HEK293T (cell line): Measurements from ENCODE around the gene ATP2C1.

Source experiments
- CTCF ChIA-PET: fragments of 350-600 bp; formaldehyde crosslinking; extraction: SDS; loops from one replicate; lab custom pipeline; 2021; ENCODE audit warnings: antibody characterized with exemption, inconsistent platforms; lab: Yijun Ruan, JAX
- POLR2A ChIA-PET: fragments of 350-600 bp; formaldehyde crosslinking; extraction: SDS; loops from one replicate; lab custom pipeline; 2020; ENCODE audit warnings: antibody characterized with exemption, inconsistent platforms; lab: Yijun Ruan, JAX
- DNase-seq: peaks from one replicate; pipeline ENCODE4 v3.0.0; 2012; ENCODE audit warnings: mixed read lengths; ENCODE audit errors: extremely low spot score
- ARNT ChIP-seq: fragments of 450-650 bp; IDR thresholded peaks from 2 replicates; pipeline ENCODE4 v1.6.1; 2017; ENCODE audit warnings: mild to moderate bottlenecking
- BHLHE40 ChIP-seq: fragments of 450-650 bp; IDR thresholded peaks from 2 replicates; pipeline ENCODE4 v1.6.1; 2016; ENCODE audit warnings: mild to moderate bottlenecking, moderate library complexity, borderline replicate concordance
- CTBP1 ChIP-seq: fragments of 450-650 bp; IDR thresholded peaks from 2 replicates; pipeline ENCODE4 v1.6.1; 2016; ENCODE audit warnings: borderline replicate concordance
- ELF4 ChIP-seq: fragments of 450-650 bp; IDR thresholded peaks from 2 replicates; pipeline ENCODE4 v1.6.1; 2017; ENCODE audit warnings: antibody characterized with exemption
- FOXA1 ChIP-seq: fragments of 450-650 bp; IDR thresholded peaks from 2 replicates; pipeline ENCODE4 v1.6.1; 2016; ENCODE audit warnings: mild to moderate bottlenecking
- FOXK2 ChIP-seq: fragments of 450-650 bp; IDR thresholded peaks from 2 replicates; pipeline ENCODE4 v1.6.1; 2016; ENCODE audit warnings: mild to moderate bottlenecking
- FOXM1 ChIP-seq: fragments of 450-650 bp; IDR thresholded peaks from 2 replicates; pipeline ENCODE4 v1.6.1; 2017; ENCODE audit warnings: mild to moderate bottlenecking, borderline replicate concordance
- HDGF ChIP-seq: fragments of 450-650 bp; IDR thresholded peaks from 2 replicates; pipeline ENCODE4 v1.6.1; 2017; ENCODE audit warnings: antibody characterized with exemption, borderline replicate concordance
- L3MBTL2 ChIP-seq: fragments of 450-650 bp; conservative IDR thresholded peaks from 2 replicates; pipeline ENCODE4 v1.6.1; 2016; ENCODE audit warnings: mild to moderate bottlenecking
- LEF1 ChIP-seq: fragments of 450-650 bp; IDR thresholded peaks from 2 replicates; pipeline ENCODE4 v1.6.1; 2017; ENCODE audit warnings: mild to moderate bottlenecking, borderline replicate concordance
- NFRKB ChIP-seq: fragments of 450-650 bp; IDR thresholded peaks from 2 replicates; pipeline ENCODE4 v1.6.1; 2016; ENCODE audit warnings: mild to moderate bottlenecking, moderate library complexity
- SP1 ChIP-seq: fragments of 450-650 bp; IDR thresholded peaks from 2 replicates; pipeline ENCODE4 v1.6.1; 2017
- SUZ12 ChIP-seq: fragments of 450-650 bp; IDR thresholded peaks from 2 replicates; pipeline ENCODE4 v1.6.1; 2016; ENCODE audit warnings: mild to moderate bottlenecking
- TARDBP ChIP-seq: fragments of 450-650 bp; IDR thresholded peaks from 2 replicates; pipeline ENCODE4 v1.6.1; 2016
- ZNF384 ChIP-seq: fragments of 450-650 bp; IDR thresholded peaks from 2 replicates; pipeline ENCODE4 v1.6.1; 2016
- TF ChIP-seq, protein P1 (sequence below): fragments of 450-650 bp; IDR thresholded peaks from 2 replicates; pipeline ENCODE4 v1.6.1; 2016

The ATP2C1 gene

DNA sequence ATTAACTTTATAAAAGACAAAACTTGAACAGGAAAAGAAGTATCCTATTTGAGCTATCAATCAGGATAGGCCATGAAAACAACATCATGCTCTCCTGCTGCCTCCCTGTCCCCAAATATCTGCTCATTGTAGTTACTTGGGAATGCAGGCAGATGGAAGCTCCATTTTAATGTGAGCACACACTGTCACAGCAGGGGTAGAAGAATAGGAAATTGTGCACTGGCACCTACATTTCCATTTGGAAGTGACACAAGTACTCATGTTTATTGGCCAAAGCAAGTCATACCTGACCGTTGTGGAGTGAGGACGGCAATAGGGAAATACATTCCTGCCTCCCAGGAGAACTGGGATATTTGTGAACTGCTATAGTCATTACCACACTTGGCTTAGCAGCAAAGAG lies 80.3 kb downstream of the ATP2C1 start:
- ChIA-PET CTCF (interaction anchor here (0.6 kb wide), 1 partner anchor 10 kb away, joined by 4 read pairs; no protein-coding TSS in a partner anchor), POLR2A (interaction anchor here (0.7 kb wide), 1 partner anchor 111 kb away, joined by 3 read pairs; no protein-coding TSS in a partner anchor)
- no peak for DNase-seq
- TF ChIP-seq FOXK2: no peak
- no peak for TF ChIP-seq CTBP1
- TF ChIP-seq NFRKB: no peak
- no peak for TF ChIP-seq HDGF
- no peak for TF ChIP-seq SP1
- TF ChIP-seq L3MBTL2: no peak
- no peak for TF ChIP-seq LEF1
- TF ChIP-seq SUZ12: no peak
- TF ChIP-seq ARNT: no peak
- no peak for TF ChIP-seq ELF4
- TF ChIP-seq BHLHE40: no peak
- TF ChIP-seq TARDBP: no peak
- no peak for TF ChIP-seq ZNF384

DNA sequence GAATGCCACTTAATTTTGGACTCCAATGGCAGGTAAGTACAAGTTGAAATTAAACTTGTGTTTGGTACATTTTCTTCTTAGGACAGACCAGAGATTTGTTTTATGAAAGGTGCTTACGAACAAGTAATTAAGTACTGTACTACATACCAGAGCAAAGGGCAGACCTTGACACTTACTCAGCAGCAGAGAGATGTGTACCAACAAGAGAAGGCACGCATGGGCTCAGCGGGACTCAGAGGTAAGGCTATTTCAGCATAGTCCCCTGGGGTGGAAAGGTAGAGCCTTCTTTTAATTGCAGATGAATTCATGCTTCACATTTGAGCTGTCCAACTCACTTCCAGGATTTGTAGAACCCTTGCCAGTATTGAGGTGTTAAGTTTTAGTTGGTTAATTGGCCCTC lies 81.4 kb downstream of the ATP2C1 start:
- no peak for DNase-seq
- POLR2A ChIA-PET: no interaction called here
- TF ChIP-seq ZNF384 (no peak), NFRKB (no peak), SUZ12 (no peak), SP1 (no peak), CTBP1 (no peak), ELF4 (no peak), LEF1 (no peak), BHLHE40 (no peak), TARDBP (no peak), FOXM1 (no peak), FOXA1 (no peak), HDGF (no peak), ARNT (no peak), FOXK2 (no peak)
- TF ChIP-seq, protein P1, sequence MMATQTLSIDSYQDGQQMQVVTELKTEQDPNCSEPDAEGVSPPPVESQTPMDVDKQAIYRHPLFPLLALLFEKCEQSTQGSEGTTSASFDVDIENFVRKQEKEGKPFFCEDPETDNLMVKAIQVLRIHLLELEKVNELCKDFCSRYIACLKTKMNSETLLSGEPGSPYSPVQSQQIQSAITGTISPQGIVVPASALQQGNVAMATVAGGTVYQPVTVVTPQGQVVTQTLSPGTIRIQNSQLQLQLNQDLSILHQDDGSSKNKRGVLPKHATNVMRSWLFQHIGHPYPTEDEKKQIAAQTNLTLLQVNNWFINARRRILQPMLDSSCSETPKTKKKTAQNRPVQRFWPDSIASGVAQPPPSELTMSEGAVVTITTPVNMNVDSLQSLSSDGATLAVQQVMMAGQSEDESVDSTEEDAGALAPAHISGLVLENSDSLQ: no peak
- CTCF ChIA-PET: no interaction called here

DNA sequence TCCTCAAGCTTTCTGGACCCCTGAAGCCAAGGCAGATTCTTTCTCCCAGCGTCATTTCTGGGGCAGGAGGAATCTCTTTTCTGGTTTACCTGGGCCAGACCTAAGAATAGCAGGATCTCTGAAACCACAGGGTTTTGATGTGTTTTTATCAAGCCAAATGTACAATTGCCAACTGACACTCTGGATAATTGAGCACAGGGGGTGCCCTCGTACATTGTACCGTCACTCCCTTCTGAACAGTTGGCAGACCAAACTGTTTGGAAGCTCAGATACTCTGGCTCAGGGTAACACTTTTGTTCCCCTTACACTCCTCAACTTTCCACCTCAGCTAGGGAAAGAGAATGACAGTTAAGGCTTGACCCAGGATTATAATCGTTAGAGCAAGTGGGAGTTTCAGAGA lies 82.8 kb downstream of the ATP2C1 start:
- no peak for DNase-seq
- TF ChIP-seq FOXK2 (no peak), TARDBP (no peak), HDGF (no peak), ELF4 (no peak), FOXM1 (no peak), ARNT (no peak), CTBP1 (no peak), L3MBTL2 (no peak)
- TF ChIP-seq, protein P1: no peak
- POLR2A ChIA-PET: no interaction called here
- CTCF ChIA-PET: no interaction called here

DNA sequence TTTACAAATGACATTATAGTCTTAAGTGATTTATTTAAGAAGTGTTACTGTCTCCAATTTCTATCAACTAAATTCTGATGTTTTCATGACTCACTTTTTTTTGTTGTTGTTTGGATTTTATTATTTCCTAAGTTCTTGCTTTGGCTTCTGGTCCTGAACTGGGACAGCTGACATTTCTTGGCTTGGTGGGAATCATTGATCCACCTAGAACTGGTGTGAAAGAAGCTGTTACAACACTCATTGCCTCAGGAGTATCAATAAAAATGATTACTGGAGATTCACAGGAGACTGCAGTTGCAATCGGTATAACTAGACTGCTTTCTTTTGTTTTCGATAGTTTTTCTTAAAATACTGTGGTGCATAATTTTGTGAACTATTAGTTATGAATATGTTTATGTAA lies 85.2 kb downstream of the ATP2C1 start:
- ChIA-PET CTCF (no interaction called here), POLR2A (no interaction called here)
- DNase-seq: no peak
- TF ChIP-seq ELF4: no peak
- TF ChIP-seq BHLHE40: no peak
- TF ChIP-seq ARNT: no peak
- no peak for TF ChIP-seq SUZ12
- TF ChIP-seq FOXM1: no peak
- TF ChIP-seq LEF1: no peak
- TF ChIP-seq FOXA1: no peak
- TF ChIP-seq FOXK2: no peak

DNA sequence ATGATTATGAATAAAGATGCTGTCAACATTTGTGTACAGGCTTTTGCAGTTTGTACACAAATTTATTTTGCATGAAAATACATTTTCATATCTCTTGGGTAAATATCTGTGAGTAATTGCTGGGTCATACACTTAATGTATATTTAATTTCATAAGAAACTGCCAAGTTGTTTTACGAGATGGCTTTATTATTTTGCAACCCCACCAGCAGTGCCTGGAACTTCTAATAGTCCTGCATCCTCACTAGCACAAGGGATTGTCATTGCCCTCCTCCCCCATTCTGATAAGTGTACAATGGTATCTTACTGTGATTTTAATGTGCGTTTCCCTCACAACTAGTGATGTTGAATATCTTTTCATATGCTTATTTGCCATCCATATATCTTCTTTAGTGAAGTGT lies 87.6 kb downstream of the ATP2C1 start:
- ChIA-PET CTCF (no interaction called here), POLR2A (no interaction called here)
- no peak for DNase-seq
- TF ChIP-seq FOXK2 (no peak), L3MBTL2 (no peak), SUZ12 (no peak), SP1 (no peak), TARDBP (no peak), LEF1 (no peak), NFRKB (no peak), ZNF384 (no peak), FOXM1 (no peak), ARNT (no peak), BHLHE40 (no peak), CTBP1 (no peak), HDGF (no peak), FOXA1 (no peak), ELF4 (no peak)
- TF ChIP-seq, protein P1: no peak

DNA sequence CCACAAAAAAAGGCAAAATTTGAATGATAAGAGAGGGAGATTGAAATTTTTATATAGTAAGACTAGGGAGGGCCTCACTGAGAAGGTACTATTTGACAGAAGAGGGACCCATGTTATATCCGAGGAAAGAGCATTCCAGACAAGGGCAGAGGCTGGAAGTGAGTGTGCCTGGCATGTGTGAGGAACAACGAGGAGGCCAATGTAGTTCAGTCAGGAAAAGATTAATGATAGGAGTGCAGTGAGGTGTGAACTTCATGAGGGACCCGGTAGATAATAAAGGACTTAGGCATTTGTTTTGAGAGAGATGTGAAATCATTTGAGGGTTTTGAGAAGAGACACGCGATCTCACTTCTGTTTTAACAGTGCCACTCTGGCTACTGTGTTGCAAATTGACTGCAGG lies 96.4 kb downstream of the ATP2C1 start:
- DNase-seq: no peak
- no peak for TF ChIP-seq LEF1
- no peak for TF ChIP-seq L3MBTL2
- TF ChIP-seq, protein P1: no peak
- no peak for TF ChIP-seq ELF4
- TF ChIP-seq ZNF384: no peak
- TF ChIP-seq FOXA1: no peak
- TF ChIP-seq SP1: no peak
- ChIA-PET CTCF (no interaction called here), POLR2A (no interaction called here)
